NCI-H2029 (cell line): ENCODE results near the gene ADGRA3.

Source experiments
- DNase-seq: peaks from one replicate; lab custom pipeline; 2025; lab: John Stamatoyannopoulos, UW

ADGRA3 gene

DNA sequence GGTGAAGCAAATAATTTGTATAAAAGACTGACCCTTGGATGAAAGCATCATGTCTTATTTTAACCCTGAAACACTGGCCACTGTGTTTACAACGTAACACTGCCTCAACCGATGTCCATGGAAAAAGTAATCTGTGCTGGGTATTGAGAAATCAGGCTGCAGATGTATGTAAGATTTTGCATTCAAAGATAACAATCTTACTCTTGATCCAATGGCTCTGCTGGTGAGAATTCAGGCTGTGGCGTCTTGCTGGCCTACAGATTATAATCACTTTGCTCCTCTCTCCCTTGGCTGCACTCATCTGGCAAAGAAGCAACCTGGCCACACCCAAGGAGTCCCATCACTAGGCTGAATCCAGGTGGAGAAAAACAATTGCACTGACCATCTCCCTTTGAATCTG, 7.5 kb downstream of the ADGRA3 start:
- DNase-seq, result no peak

DNA sequence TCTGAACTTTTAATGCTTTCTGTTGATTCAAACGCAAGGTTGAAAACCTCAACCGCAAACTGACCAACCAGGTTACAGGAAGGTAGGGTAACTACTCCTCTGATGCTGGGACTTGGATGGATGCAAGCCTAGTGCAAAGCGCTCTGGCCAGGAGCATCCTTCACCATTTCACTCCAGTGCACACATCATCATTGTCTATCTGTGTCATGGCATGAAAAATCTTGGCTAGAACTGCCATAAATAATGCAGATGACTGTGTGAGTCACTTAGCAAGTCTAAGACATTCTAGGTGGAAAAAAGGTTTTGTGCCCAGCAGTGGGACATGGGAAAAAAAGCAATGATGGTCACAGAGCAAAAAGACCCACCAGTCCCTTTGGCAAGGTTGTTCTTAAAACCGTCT, 10.9 kb downstream of the ADGRA3 start:
- no peak for DNase-seq

DNA sequence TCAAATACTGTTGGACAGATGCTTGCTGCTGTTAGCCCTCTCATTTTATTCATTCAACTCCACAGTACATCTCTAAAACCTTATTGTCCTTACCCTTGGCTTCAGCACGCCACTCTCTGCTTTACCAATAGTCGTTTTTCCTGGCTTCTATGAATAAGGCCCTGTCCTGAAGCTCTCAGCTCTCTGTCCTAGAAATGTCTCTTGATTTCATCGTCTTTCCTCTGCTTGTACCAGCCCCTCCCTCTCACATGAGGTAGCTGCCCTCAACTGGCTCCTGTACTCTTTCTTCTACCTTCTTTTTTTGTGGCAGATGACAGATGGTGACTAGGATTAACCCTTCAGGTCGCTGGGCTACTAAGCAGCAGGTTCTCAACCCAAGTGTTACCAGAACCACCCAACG, 11.4 kb downstream of the ADGRA3 start:
- DNase-seq, result no peak

DNA sequence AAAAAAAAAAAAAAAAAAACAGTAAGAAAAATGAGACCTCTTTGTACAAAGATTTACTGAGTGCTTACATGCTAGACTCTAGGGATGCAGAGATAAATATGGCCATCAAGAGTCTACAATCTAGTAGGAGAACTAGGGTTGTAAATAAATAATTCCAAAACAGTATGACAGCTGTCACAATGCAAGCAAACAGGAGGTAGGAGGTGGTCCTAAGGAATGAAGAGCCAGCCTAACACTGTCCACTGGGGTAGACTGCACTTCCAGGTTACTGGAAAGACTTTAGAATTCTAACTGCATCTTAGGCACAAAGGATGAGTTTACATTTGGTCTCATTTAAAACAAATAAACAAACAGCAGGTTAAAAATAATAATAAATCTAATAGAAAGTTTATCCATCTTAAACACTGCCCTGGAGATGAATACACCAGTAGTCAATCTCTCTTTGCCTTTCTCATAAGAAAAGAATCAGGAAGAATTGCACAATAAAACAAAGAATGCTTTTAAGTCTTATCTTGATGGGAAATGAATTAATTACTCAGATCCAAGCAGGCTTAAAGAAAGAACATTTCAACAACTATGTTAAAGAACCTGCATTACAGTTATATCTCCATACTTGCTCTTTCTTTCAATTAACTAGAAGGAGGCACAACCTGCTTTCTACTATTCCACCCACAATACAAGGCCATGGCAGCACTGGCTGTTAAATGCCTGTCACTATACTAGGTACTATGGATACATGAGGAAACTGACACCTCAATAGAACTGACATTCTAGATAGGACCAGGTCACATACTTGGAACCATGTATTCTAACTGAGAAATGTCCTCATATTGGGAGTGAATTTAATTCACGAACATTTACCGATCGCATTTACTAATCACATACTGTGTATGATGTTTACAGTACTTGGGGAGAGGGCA, 12.7 kb downstream of the ADGRA3 start:
- no peak for DNase-seq

DNA sequence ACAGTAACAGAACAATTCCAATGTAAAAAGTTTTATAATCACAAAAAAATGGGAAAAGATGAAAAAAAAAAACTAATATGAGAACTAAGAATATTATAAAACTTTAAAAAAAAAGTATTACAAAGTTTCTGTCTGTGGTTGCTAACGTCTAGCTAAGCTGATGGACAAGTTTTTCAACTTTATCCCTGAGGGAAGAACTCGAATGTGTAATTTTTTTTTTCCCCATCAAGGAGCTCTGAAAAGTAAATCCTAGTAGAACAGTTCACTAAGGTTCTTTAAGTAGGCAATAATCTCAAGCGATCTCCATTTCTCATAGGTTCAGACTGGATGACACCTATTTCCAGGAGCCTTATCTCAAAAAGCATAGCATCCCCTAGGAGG, 14.2 kb downstream of the ADGRA3 start:
- no peak for DNase-seq

DNA sequence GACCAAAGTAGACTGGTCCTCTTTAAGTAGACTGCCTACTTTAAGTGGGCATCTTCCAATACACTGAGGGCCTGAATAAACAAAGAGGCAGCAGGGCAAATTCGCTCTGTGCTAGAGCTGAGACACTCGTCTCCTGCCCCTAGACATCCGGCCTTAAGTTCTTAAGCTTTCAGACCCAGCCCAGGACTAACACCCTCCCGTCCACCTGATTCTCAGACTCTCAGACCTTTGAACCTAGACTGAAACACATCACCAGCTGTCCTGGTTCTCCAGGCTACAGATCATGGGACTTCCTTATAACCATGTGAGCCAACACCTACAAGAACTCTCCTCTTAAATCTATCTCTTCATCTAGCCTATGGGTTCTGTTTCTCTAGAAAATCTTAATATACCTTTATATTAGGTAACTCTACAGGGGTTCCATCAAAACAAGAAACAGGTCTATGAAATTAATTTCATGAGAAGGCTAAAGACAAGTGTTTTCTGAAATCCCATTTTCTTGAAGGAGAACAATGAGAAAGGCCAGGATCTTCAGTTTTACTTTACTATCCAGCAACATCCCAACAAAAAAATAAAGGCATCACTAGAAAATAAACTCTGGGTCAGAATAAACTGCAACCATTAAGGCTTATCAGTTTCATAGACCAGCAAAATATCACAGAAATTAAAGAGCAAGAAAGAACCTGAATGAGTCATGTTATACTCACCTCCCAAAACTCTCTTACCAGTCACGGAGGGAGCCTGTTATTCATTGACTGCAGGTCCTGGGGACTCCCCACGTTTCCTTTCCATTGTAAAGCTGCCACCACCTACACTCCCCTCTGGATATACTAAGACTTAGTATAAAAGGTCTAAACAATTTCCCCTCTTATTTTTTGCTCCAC, 14.8 kb downstream of the ADGRA3 start:
- no peak for DNase-seq

DNA sequence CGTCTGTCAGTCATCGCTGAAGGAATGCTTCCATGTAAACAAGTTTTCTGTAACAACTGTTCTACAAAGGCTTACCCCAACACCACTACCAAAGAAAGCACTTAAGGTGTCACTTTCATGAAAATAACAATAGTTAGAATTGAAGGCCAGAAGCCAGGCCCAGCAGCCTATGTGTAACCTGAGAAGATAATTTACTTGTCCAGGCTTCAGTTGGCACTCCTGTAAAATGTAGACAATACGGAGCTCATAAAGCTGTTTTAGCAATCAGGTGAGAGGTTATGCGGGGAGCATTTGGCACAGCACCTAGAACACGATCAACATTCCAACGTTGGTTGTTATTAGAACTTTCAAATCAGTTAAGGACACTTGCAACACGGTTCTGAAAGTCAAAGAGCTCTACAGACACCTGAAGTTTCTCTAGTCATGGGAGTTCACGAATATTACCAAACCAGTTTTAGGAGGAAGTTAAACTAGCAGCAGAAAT, 15.7 kb downstream of the ADGRA3 start:
- DNase-seq, result peak; percentile 55

DNA sequence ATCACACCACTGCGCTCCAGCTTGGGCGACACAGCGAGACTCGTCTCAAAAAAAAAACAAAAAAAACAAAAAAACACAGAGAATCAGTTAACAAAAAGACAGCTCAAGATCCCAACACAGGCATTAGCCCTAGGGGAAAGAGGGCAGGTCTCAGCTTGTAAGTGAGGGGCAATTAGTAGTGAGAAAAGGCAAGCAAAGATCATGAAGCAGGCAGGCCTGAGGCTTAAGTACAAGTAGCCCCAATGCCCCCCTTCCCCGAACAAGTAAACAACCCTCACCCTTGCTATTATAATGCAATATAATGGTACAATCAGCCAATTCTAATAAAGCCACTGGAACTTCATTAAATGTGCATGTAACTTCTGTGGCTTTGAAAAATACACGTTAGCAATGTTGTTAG, 17.0 kb downstream of the ADGRA3 start:
- DNase-seq, result no peak

DNA sequence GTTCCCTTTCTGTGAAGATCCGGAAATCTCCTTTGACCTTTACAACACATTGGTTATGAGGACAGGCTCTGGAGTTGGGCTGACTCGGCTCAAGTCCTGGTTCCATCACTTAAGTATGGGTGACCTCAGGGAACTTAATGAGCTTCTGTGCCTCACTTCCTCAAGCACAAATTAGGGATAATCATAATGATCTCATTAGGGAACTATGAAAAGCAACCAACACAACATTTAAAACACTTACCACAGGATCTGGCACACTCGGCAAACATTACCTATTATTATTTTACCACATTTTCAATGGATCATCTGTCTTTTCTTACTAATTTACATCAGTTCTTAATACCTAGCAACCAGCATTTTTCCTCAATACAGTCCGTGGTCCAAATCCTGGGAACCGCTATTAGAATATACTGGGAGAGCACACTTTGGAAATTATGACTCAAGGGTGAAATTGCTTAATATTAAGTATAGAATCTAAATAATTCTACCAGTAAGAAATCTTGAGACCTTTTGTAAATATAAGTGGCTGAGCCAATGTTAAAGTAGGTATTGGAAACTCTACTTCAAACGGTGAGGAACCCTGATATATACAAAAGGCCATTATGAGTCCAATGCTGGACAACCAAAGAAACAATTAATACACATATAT, 19.6 kb downstream of the ADGRA3 start:
- no peak for DNase-seq

DNA sequence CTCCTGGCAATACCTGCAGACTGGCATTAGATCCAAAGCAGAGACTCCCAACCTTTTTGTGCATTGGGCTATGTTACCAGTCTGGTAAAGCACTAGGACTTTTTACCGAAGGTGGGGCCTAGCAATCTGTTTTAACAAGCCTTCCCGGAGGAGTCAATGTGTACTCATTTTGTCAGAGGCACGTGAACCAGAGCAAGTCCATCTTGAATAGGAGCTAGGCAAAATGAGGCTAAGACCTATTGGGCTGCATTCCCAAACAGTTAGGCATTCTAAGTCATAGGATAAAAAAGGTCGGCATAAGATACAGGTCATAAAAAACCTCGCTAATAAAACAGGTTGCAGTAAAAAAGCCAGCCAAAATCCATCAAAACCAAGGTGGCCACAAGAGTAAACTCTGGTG, 22.3 kb downstream of the ADGRA3 start:
- DNase-seq, result no peak

DNA sequence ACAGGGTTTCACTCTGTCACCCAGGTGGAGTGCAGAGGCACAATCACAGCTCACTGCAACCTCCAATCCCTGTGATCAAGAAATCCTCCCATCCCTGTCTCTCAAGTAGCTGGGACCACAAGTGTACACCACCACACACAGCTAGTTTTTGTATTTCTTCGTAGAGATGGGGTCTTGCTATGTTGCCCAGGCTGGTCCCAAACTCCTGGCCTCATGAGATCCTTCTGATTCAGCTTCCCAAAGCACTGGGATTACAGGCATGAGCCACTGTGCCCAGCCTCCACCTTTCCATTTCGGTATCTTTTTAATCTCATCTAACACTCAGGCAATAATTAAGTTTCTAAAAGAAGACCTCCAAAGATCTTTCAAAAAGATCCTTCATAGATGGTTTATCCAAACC, 22.9 kb downstream of the ADGRA3 start:
- DNase-seq, result no peak

DNA sequence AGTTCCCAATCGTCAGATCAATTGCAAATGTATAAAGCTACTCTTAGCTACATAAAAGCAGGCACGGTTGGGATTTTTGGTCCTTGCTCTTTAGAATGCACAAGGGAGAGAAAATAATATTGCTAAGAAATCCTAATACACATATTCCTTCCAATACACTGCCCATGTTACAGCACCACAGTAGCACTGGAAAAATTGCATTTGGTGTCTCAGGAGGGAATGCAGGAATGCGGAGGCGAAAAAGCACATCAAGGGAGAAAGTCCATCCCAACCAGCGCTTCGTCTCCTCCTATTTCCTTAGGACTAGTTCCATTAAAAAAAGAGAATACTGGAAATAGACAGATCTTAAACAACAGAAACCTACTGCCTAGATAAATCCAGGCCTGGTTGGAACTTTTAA, 23.9 kb downstream of the ADGRA3 start:
- no peak for DNase-seq

DNA sequence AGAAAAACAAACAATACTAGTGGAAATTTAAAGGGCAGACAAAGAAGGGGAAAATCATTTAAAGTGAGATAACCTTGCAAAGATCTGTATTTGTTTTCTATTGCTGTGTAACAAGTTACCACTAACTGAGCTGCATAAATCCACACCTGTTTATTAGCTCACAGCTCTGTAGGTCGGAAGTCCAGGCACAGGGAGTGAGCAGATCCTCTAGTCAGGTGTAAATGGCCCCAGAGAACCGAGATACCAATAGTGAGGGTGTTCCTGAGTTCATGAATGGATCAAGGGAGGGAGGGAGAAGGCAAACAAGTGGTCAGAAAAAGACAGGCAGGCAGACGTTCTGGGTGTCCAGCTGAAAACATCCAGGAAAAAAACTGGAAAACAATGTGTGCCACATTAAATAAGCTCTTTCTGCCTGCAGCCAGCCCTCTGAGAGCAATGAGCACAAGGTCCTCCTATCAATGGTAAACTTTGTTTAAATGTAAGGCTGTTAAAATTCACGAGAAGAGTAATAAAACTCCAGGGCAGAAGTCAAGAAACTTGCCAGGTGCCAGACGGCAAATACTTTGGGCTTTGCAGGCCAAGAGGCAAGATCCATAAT, 25.0 kb downstream of the ADGRA3 start:
- DNase-seq, result no peak

DNA sequence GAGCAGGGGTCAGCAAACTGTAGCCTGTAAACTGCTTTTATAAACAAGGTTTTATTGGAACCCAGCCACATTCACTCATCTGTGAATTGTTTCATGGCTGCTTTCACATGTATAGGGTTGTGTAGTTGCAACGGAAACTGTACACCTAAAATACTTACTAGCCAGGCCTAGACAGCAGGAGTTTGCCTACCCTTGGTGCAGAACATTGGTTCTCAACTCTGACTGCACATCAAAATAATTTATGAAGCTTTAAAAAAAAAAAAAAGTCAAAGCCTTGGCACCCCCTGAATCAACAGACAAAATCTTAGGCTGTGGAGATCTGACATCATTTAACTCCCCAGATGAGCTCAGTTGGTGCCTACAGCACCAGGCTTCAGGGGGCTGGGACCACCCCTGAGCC, 27.8 kb downstream of the ADGRA3 start:
- no peak for DNase-seq

DNA sequence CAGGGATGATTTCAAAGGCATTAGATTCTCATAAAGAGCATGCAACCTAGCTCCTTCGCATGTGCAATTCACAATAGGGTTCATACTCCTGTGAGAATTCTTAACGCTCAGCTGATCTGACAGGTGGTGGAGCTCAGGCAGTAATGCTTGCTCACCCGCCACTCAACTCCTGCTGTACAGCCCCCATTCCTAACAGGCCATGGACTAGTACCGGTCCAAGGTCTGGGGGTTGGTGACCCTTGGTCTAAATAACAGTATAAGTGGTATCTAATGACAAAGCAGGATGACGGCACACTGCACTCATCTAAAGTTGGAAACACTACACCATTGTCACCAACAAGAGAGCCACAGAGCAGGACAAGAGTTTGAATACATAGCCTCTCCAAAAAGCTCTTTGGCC, 28.5 kb downstream of the ADGRA3 start:
- no peak for DNase-seq

DNA sequence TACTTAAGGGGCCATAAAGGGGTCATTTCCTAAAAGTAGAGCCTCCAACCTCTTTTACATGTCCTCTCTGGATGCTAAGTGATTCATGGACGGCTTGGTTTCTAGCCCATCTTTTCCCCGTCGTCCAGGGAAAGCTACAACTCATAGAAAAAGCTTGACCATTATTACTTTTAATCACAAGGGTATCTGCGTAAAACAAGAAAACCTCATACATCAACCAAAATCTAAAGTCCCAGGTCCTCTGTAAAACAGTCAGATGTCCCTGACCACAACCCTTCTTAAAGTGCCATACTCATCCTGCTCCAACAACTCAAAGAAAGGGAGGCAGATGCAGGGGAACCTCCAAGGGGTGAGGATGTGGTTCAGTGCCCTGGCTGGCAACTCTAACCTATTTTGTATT, 29.6 kb downstream of the ADGRA3 start:
- no peak for DNase-seq

DNA sequence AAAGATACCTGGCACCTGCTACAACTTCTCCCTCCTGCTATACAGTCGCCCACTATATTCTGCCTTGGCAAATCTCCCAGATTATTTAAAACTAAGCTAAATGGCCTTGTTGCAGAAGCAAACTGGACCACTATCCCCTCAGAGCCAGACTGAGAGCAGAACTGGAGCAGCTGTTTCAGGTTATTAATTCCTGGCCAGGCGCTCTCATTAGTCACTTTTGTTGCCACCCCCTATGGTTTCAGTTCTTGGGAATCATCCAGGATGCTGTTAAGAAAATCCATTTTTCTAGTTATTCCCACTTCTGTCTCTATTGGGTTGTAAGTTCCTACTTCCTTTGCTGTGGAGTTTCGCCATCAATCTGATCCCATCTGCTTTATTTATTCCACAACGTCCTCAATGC, 30.1 kb downstream of the ADGRA3 start:
- no peak for DNase-seq

DNA sequence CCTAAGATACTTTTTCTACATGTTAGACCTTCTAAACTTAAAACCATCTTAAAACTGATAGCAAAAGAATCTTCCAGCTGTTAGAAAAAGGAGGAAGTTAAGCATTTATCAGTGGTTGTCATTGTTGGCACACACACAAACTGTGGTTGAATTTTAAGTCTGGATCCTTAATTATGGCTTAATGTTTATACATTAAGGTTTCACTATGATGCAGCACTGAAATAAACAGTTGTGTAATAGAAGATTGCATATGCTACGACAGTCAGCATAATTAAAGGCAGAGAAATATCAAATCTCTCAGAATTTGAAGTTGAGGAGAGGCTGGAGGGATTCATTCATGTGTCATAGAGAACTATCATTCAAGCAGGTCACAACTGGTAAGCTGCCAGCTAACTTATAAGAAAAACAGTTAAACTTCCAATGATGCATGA, 32.3 kb downstream of the ADGRA3 start:
- DNase-seq, result no peak

DNA sequence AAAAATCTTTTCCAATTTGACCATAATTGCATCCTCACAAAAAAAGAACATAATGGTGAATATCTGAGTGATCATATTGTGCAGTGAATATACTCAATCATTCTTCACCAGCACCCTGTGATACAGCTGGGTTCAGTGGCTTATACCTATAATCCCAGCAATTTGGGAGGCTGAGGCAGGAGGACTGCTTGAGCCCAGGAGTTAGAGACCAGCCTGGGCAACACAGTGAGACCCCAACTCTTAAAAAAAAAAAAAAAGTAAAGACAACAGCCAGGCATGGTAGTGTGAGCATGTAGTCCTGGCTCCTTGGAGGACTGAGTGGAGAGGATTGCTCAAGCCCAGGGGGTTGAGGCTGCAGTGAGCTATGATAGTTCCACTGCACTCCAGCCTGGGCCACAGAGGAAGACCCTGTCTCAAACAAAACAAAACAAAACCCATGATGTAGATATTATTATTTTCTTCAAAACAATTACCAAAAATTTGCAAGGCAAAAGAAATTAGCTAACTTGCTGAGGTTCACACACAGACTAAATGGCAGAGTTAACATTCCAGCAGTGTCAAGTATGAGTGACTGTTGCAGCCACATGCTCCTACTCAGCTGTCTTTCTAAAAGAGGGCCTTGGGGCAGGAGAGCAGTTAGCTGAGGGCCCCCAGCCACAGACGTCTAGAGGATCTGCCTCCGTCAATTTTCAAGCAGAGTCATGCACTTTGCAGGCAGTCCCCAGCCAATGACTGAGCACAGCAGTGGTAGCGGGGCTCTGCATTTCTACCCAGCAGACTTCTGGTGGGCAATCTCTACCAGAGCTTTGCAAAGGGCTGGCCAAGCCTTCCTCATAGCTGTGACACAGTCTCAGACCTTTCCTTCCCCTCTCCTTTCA, 33.4 kb downstream of the ADGRA3 start:
- no peak for DNase-seq

DNA sequence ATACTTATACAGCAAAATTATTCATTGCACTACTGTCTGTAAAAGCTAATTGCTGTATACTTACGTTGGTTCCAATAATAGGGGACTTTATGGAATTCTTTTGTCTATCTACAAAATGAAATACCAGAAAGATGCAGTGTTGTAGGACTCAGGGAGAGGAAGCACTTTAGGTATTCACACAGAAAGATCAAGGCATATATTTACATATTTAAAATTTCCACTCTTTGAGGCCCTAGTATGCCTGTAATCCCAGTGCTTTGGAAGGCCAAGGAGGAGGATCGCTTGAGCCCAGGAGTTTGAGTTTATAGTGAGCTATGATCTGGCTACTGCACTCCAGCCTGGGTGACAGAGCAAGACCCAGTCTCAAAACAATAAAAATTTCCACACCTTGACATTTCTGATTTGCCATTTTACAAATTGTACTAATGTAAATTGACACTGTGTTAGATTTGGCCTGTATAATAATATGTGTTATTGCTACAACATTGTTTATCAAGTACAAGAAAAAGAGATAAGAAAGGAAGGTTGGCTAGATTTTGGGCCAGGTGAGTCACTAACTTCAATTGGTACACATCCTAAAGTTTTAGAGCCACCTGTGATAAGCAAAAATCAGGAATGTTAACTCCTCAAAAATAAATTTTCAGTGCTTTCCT, 35.1 kb downstream of the ADGRA3 start:
- DNase-seq, result no peak

DNA sequence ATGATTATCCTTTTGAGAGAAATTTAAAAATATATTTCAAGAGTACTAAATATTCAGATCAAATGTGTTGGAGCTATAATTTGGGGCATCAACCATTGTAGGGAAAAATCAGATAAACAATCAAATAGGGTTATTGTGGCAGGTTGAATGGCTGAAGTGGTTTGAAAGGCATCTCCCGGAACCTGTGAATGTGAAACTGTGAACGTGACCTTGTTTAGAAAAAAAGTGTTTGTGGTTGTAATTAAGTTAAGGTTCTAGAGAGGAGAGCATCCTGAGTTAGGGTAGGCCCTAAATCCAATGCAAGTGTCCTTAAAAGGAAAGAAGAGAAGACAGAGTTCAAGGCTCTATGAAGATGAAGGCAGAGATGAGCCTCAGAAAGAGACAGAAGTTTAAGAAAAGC, 37.4 kb downstream of the ADGRA3 start:
- DNase-seq, result no peak
